ENCODE data around the gene ADGRL1. TPM values are rescaled to one million over a fixed set of nuclear protein-coding genes. Genes with fewer than 3 reads are reported as not detected.

Gene ADGRL1
- total and polyA plus RNA-seq, 2 of the 8 experiments (the other 6 are each of a cell fraction or from before 2014, with no cell fraction given), result 95.6 to 112 TPM

DNA sequence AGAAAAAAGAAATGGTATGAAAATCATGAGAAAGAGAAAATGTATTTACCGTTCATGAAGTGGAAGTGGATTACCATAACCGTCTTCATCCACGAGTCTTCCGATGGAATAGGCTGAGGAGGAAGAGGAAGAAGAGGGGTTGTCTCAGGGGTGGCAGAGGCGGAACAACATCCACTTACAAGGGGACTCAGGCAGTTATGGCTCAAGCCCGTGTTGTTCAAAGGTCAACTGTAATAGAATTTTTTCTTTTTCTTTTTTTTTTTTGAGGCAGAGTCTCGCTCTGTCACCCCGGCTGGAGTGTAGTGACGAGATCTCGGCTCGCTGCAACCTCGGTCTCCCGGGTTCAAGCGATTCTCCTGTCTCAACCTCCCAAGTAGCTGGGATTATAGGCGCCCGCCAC lies 16.9 kb upstream of the ADGRL1 start:
- no peak overlapping the region for H2BK15ac ChIP-seq (ENCODE audit: low read length)
- H4K20me1 ChIP-seq (replicated peaks in 1 of 2; ENCODE audit: control insufficient read depth in 1 of 2, insufficient read depth in 2 of 2, low read length in 2 of 2), result no peaks in the 10 kb centered on the region
- no peak overlapping the region for H2BK12ac ChIP-seq (ENCODE audit: low read depth, low read length)
- no peak overlapping the region for H3K4me3 ChIP-seq (ENCODE audit: extremely low read depth in 1 of 4, insufficient read depth in 2 of 4, low read depth in 3 of 4, low read length in 4 of 4)
- H4K8ac ChIP-seq (ENCODE audit: extremely low read depth, insufficient read depth, low read length), result no peak overlapping the region
- H2AFZ ChIP-seq (ENCODE audit: low read length), result no peak overlapping the region
- no peak overlapping the region for H3K23ac ChIP-seq (ENCODE audit: insufficient read length)
- WGBS, 2 experiments (ENCODE audit: extremely low coverage in 1 of 2, insufficient coverage in 1 of 2, insufficient read length in 1 of 2, insufficient replicate concordance in 2 of 2, low coverage in 1 of 2, low lambda C conversion rate in 2 of 2, missing lambda C conversion rate in 1 of 2), result 95% methylated on average over 16 of the region's 16 CpGs; no CpG with 5 or more reads in 1 of the 2 experiments
- no peak overlapping the region for H3K4ac ChIP-seq (replicated peaks; ENCODE audit: insufficient read length, low read depth, low read length)
- no peak overlapping the region for H3K27ac ChIP-seq (ENCODE audit: low read depth, low read length)
- no peaks in the 10 kb centered on the region for H3K79me1 ChIP-seq (ENCODE audit: low read depth, low read length)
- H4K5ac ChIP-seq (ENCODE audit: insufficient read length, low read depth, low read length), result no peak overlapping the region
- ChIA-PET CTCF (ENCODE audit: partially characterized antibody) (interaction anchor here (0.6 to 1.4 kb wide), 3 partner anchors 124 to 215 kb away, joined by 3 to 4 read pairs (median 3); no protein-coding TSS in a partner anchor), POLR2A (ENCODE audit: partially characterized antibody) (interaction anchor here (1.2 kb wide), 1 partner anchor 25 kb away, joined by 3 read pairs; no protein-coding TSS in a partner anchor)
- no peak overlapping the region for H2BK5ac ChIP-seq (ENCODE audit: low read depth, low read length)
- no peaks in the 10 kb centered on the region for H3K79me2 ChIP-seq (ENCODE audit: control insufficient read depth in 1 of 2, insufficient read depth in 2 of 2, low read length in 2 of 2)
- no peak overlapping the region for H3K56ac ChIP-seq (replicated peaks; ENCODE audit: insufficient read length, low read depth, low read length)
- no peak for DNase-seq (ENCODE audit: low read depth in 1 of 2, low spot score in 2 of 2)
- FAIRE-seq, result no peak
- H2BK120ac ChIP-seq (replicated peaks; ENCODE audit: low read depth, low read length), result no peak overlapping the region
- H3K4me2 ChIP-seq (ENCODE audit: insufficient read depth in 1 of 2, low read depth in 2 of 2, low read length in 2 of 2), result no peak overlapping the region
- H3K9me3 ChIP-seq (ENCODE audit: insufficient read depth in 2 of 2, low read depth in 1 of 2, low read length in 1 of 2), result no peaks in the 10 kb centered on the region
- no peaks in the 10 kb centered on the region for H3K27me3 ChIP-seq (replicated peaks in 1 of 4; ENCODE audit: control insufficient read depth in 3 of 4, extremely low read depth in 1 of 4, insufficient read depth in 3 of 4, low read length in 3 of 4)
- no peak overlapping the region for H4K91ac ChIP-seq (replicated peaks; ENCODE audit: insufficient read length, low read length)
- peaks cover 3% of the 10 kb centered on the region; the same call in 1 of the 2 replicates for H3K23me2 ChIP-seq (ENCODE audit: low read depth, low read length)
- no peak overlapping the region for H2BK20ac ChIP-seq (ENCODE audit: low read length)
- no peak overlapping the region for H3K18ac ChIP-seq (ENCODE audit: extremely low read depth, low read length)
- no peak overlapping the region for H3K14ac ChIP-seq (ENCODE audit: insufficient read length)
- no peak overlapping the region for H3K9ac ChIP-seq (replicated peaks in 1 of 4; ENCODE audit: extremely low read depth in 1 of 4, low read depth in 3 of 4, low read length in 3 of 4)
- no peaks in the 10 kb centered on the region for H3K36me3 ChIP-seq (ENCODE audit: control insufficient read depth in 2 of 4, insufficient read depth in 4 of 4, low read length in 3 of 4)
- H2AK5ac ChIP-seq (ENCODE audit: low read depth, low read length), result no peak overlapping the region
- H3K4me1 ChIP-seq (replicated peaks in 1 of 4; ENCODE audit: control insufficient read depth in 3 of 4, insufficient read depth in 4 of 4, low read length in 3 of 4), result peaks cover 0 to 3% (median 0%) of the 10 kb centered on the region in 4 experiments; a peak in 1 of 7 replicates
- TF ChIP-seq GTF2F1 (IDR thresholded peaks at IDR 0.05; ENCODE audit: borderline replicate concordance, low read depth, low read length) (no peak), HDAC6 (IDR thresholded peaks at IDR 0.05; ENCODE audit: low read depth, low read length) (no peak), BACH1 (IDR thresholded peaks at IDR 0.05; ENCODE audit: low read length) (no peak), ZNF274 (IDR thresholded peaks at IDR 0.05; ENCODE audit: borderline replicate concordance, extremely low read depth, low read length) (no peak), RNF2 (IDR thresholded peaks at IDR 0.05; ENCODE audit: borderline replicate concordance, low read depth, low read length, missing control alignments, poor library complexity, severe bottlenecking) (no peak), GABPA (IDR thresholded peaks at IDR 0.05; ENCODE audit: borderline replicate concordance, insufficient read depth, low read length) (no peak), NANOG (IDR thresholded peaks at IDR 0.05; ENCODE audit: insufficient read depth, low read depth, low read length, poor library complexity, severe bottlenecking) (no peak), SP2 (IDR thresholded peaks at IDR 0.05; ENCODE audit: low read length) (no peak), TBP (IDR thresholded peaks at IDR 0.05; ENCODE audit: low read depth, low read length) (no peak), BCL11A (IDR thresholded peaks at IDR 0.05; ENCODE audit: low read depth in 2 of 2, low read length in 2 of 2) (no peak)
- TF ChIP-seq, protein P1, sequence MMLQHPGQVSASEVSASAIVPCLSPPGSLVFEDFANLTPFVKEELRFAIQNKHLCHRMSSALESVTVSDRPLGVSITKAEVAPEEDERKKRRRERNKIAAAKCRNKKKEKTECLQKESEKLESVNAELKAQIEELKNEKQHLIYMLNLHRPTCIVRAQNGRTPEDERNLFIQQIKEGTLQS (IDR thresholded peaks at IDR 0.05; ENCODE audit: insufficient read depth, low read depth, low read length), result no peak
